Measurements from ENCODE around the gene DNAJC5G. TPM values are rescaled to one million over a fixed set of nuclear protein-coding genes. Genes with fewer than 3 reads are reported as not detected.

The DNAJC5G gene
- total and polyA plus RNA-seq, 2 of the 13 experiments (the other 11 are each of a cell fraction or from before 2014, with no cell fraction given) = 0.05 TPM; not detected in 1

DNA sequence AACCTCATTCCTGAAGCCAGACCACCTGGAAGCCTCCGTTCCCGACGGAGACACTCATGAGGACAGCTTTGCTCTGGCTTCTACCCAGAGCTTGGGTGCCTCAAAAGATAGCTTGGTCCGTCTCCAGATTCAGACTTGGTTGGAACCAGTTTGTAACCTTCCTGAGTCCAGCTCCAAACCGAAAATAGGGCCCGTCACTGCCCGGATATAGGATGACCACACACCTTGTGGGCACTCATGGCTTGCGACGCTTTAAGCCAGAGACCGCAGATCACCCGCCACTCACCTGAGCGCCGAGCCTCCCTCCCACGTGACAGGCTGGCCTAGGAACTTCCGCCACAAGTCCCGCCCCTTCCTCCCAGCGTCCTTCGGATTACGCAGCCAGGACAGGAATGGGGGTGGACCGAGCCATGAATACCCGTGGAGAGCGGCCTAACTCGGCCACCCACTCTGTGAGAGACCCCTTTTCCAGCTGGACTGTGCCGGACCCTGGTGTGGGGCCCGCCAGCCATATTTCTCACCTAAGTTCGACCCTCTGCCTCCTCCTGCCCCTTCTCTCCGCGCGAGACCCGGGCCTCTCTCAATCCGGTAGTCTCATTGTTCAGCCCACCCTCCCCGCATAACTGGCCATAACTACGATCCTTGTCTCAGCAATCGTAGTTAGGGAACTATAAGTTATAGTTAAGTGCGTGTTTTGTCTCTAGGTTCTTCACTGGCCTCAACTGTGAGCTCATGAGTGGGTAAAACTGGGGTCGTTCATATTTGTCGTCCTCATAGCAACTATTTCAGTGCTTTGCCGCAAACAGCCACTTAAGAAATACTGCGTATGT, 47.7 kb downstream of the DNAJC5G start, which contains the start of gene MPV17 (continued):
- TF ChIP-seq, protein P1, sequence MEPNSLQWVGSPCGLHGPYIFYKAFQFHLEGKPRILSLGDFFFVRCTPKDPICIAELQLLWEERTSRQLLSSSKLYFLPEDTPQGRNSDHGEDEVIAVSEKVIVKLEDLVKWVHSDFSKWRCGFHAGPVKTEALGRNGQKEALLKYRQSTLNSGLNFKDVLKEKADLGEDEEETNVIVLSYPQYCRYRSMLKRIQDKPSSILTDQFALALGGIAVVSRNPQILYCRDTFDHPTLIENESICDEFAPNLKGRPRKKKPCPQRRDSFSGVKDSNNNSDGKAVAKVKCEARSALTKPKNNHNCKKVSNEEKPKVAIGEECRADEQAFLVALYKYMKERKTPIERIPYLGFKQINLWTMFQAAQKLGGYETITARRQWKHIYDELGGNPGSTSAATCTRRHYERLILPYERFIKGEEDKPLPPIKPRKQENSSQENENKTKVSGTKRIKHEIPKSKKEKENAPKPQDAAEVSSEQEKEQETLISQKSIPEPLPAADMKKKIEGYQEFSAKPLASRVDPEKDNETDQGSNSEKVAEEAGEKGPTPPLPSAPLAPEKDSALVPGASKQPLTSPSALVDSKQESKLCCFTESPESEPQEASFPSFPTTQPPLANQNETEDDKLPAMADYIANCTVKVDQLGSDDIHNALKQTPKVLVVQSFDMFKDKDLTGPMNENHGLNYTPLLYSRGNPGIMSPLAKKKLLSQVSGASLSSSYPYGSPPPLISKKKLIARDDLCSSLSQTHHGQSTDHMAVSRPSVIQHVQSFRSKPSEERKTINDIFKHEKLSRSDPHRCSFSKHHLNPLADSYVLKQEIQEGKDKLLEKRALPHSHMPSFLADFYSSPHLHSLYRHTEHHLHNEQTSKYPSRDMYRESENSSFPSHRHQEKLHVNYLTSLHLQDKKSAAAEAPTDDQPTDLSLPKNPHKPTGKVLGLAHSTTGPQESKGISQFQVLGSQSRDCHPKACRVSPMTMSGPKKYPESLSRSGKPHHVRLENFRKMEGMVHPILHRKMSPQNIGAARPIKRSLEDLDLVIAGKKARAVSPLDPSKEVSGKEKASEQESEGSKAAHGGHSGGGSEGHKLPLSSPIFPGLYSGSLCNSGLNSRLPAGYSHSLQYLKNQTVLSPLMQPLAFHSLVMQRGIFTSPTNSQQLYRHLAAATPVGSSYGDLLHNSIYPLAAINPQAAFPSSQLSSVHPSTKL (CRISPR knock-in tag; IDR thresholded peaks at IDR 0.05) = peak; percentile 59
- TF ChIP-seq ZNF441 (CRISPR knock-in tag; IDR thresholded peaks at IDR 0.05; ENCODE audit: borderline replicate concordance) (peak; percentile 78; the same call in 1 of the 2 replicates), AGO2 (optimal IDR thresholded peaks at IDR 0.05; ENCODE audit: low read depth, low read length) (peak; percentile 100), KMT2B (CRISPR knock-in tag; IDR thresholded peaks at IDR 0.05) (peak; percentile 82), PAWR (CRISPR knock-in tag; IDR thresholded peaks at IDR 0.05; ENCODE audit: borderline replicate concordance) (peak; percentile 70; the same call in 1 of the 2 replicates), RFX1 (IDR thresholded peaks at IDR 0.05) (no peak), KDM5B (CRISPR knock-in tag; IDR thresholded peaks at IDR 0.05; ENCODE audit: borderline replicate concordance) (peak; percentile 94), NR0B2 (CRISPR knock-in tag; IDR thresholded peaks at IDR 0.05) (peak; percentile 44), ZNF713 (CRISPR knock-in tag; IDR thresholded peaks at IDR 0.05) (no peak; the same call in 1 of the 2 replicates), ZKSCAN5 (CRISPR knock-in tag; IDR thresholded peaks at IDR 0.05) (no peak), YEATS2 (CRISPR knock-in tag; IDR thresholded peaks at IDR 0.05; ENCODE audit: borderline replicate concordance) (peak; percentile 97), TRAFD1 (CRISPR knock-in tag; IDR thresholded peaks at IDR 0.05; ENCODE audit: borderline replicate concordance) (0 out of 2 replicates have a peak, but pooled peaks have one; percentile 26), ZZZ3 (CRISPR knock-in tag; IDR thresholded peaks at IDR 0.05; ENCODE audit: borderline replicate concordance) (peak; percentile 41; the same call in 1 of the 2 replicates), MIXL1 (CRISPR knock-in tag; IDR thresholded peaks at IDR 0.05) (0 out of 2 replicates have a peak, but pooled peaks have one; percentile 55), ZNF781 (CRISPR knock-in tag; IDR thresholded peaks at IDR 0.05; ENCODE audit: borderline replicate concordance, not compliant biosample characterization) (peak; percentile 82), ZSCAN31 (CRISPR knock-in tag; IDR thresholded peaks at IDR 0.05; ENCODE audit: low read depth) (peak; percentile 92), HOMEZ (CRISPR knock-in tag; IDR thresholded peaks at IDR 0.05; ENCODE audit: low read depth) (0 out of 2 replicates have a peak, but pooled peaks have one; percentile 56)
- TF ChIP-seq, protein P2, sequence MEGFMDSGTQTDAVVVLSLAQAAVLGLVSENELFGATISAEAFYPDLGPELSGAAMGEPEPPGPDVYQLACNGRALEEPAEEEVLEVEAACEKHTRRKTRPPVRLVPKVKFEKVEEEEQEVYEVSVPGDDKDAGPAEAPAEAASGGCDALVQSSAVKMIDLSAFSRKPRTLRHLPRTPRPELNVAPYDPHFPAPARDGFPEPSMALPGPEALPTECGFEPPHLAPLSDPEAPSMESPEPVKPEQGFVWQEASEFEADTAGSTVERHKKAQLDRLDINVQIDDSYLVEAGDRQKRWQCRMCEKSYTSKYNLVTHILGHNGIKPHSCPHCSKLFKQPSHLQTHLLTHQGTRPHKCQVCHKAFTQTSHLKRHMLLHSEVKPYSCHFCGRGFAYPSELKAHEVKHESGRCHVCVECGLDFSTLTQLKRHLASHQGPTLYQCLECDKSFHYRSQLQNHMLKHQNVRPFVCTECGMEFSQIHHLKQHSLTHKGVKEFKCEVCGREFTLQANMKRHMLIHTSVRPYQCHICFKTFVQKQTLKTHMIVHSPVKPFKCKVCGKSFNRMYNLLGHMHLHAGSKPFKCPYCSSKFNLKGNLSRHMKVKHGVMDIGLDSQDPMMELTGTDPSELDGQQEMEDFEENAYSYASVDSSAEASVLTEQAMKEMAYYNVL (CRISPR knock-in tag; IDR thresholded peaks at IDR 0.05; ENCODE audit: borderline replicate concordance) = peak; percentile 43; the same call in 1 of the 2 replicates
